Erythroblast (primary cell): Measurements from ENCODE around the gene VWC2.

Experiments
- DNase-seq, 2 experiments: peaks; one replicate each; lab custom pipeline; 2025; lab: John Stamatoyannopoulos, UW
- GATA1 ChIP-seq: IDR thresholded peaks from 2 replicates; pipeline ENCODE4 v1.6.1; 2011; ENCODE audit warnings: low read depth, mild to moderate bottlenecking, control low read depth, low read length, moderate library complexity
- POLR2A ChIP-seq: IDR thresholded peaks from 2 replicates; pipeline ENCODE4 v1.6.1; 2011; ENCODE audit warnings: mild to moderate bottlenecking, low read length

The VWC2 gene

GRCh38 chr7:49797987-49798660 lies 24.7 kb downstream of the VWC2 start:
- no peak for DNase-seq
- TF ChIP-seq POLR2A (no peak), GATA1 (no peak)

- no peak for TF ChIP-seq POLR2A
- no peak for TF ChIP-seq GATA1
- no peak for DNase-seq
Measured at GRCh38 chr7:49800031-49800430, 26.6 kb downstream of the VWC2 start.

- no peak for TF ChIP-seq POLR2A
- TF ChIP-seq GATA1, result no peak
- no peak for DNase-seq
Measured at GRCh38 chr7:49802600-49802999, 29.2 kb downstream of the VWC2 start.

GRCh38 chr7:49803812-49804211 lies 30.4 kb downstream of the VWC2 start:
- TF ChIP-seq POLR2A, result no peak
- TF ChIP-seq GATA1, result no peak
- no peak for DNase-seq

GRCh38 chr7:49805371-49806007 lies 32.1 kb downstream of the VWC2 start:
- no peak for DNase-seq
- TF ChIP-seq GATA1 (no peak), POLR2A (no peak)

GRCh38 chr7:49812534-49812933 lies 39.1 kb downstream of the VWC2 start:
- DNase-seq, result no peak
- TF ChIP-seq GATA1, result no peak
- TF ChIP-seq POLR2A, result no peak

- TF ChIP-seq POLR2A, result no peak
- TF ChIP-seq GATA1, result no peak
- DNase-seq, result no peak
Measured at GRCh38 chr7:49817279-49817678, 43.8 kb downstream of the VWC2 start.

GRCh38 chr7:49821181-49821580 lies 47.7 kb downstream of the VWC2 start:
- DNase-seq, result no peak
- TF ChIP-seq POLR2A (no peak), GATA1 (no peak)

- TF ChIP-seq GATA1 (no peak), POLR2A (no peak)
- DNase-seq, result no peak
Measured at GRCh38 chr7:49822856-49823255, 49.4 kb downstream of the VWC2 start.

- no peak for DNase-seq
- TF ChIP-seq POLR2A, result no peak
- TF ChIP-seq GATA1, result no peak
Measured at GRCh38 chr7:49823566-49823965, 50.1 kb downstream of the VWC2 start.

GRCh38 chr7:49839863-49840645 lies 66.6 kb downstream of the VWC2 start:
- TF ChIP-seq GATA1 (no peak), POLR2A (no peak)
- DNase-seq, result no peak

GRCh38 chr7:49840751-49841405 lies 67.4 kb downstream of the VWC2 start:
- TF ChIP-seq POLR2A, result no peak
- no peak for TF ChIP-seq GATA1
- no peak for DNase-seq

GRCh38 chr7:49845626-49846025 lies 72.2 kb downstream of the VWC2 start:
- TF ChIP-seq POLR2A, result no peak
- no peak for TF ChIP-seq GATA1
- no peak for DNase-seq

GRCh38 chr7:49848211-49848841 lies 74.9 kb downstream of the VWC2 start:
- no peak for DNase-seq
- TF ChIP-seq GATA1, result no peak
- no peak for TF ChIP-seq POLR2A
